HCT116 (cell line): ENCODE results near the gene NELFB. TPM values are rescaled to one million over a fixed set of nuclear protein-coding genes. Genes with fewer than 3 reads are reported as not detected.

ENCODE experiments used
- ATAC-seq: fragments of 200-7000 bp; cut with Tn5 transposase; 2 replicates; pipeline ENCODE4 v1.9.1; 2020; ENCODE audit warnings: mild to moderate bottlenecking, moderate library complexity
- BruUV-seq: library from RNA; stranded (reverse); fragments of 400-500 nt; replicated peaks from 2 replicates; lab custom pipeline; 2021; lab: Mats Ljungman, UMichigan
- CTCF ChIA-PET: fragments of 300-600 bp; sonication (Branson Sonifier 250); formaldehyde crosslinking; loops from one replicate; lab custom pipeline; 2021; ENCODE audit warnings: antibody characterized with exemption; lab: Charles Lee
- POLR2A ChIA-PET: fragments of 300-600, 350-600 bp; sonication (Branson Sonifier 250); formaldehyde crosslinking; loops from one replicate; lab custom pipeline; 2021; ENCODE audit warnings: antibody characterized with exemption; lab: Charles Lee
- RAD21 ChIA-PET, 2 experiments: fragments of 300-600 bp; sonication (Branson Sonifier 250); formaldehyde crosslinking; loops; one replicate each; lab custom pipeline; 2023; ENCODE audit warnings: low total read pairs in 2 of 2; ENCODE audit not compliant: uncharacterized antibody in 2 of 2, unreplicated experiment in 2 of 2, low non-redundant PET in 1 of 2; lab: Charles Lee
- DNase-seq: peaks from one replicate; pipeline ENCODE4 v3.0.0-alpha.2; 2010; ENCODE audit warnings: low read depth, low spot score
- H2AFZ ChIP-seq: fragments of 200-600 bp; shearing (Covaris generic), sonication (generic); 2 replicates; pipeline ENCODE4 v1.6.1; 2017; ENCODE audit warnings: low read depth, mixed run types, mixed read lengths, antibody characterized with exemption, low read length; ENCODE audit not compliant: poor library complexity, severe bottlenecking
- H3K27ac ChIP-seq: 2 replicates; pipeline ENCODE4 v1.5.1; 2012; ENCODE audit warnings: low read depth, low read length
- H3K27me3 ChIP-seq: fragments of 200-600 bp; sonication (generic); 2 replicates; pipeline ENCODE4 v1.6.1; 2016; ENCODE audit warnings: mixed run types, low read length, mixed read lengths; ENCODE audit not compliant: insufficient read depth
- H3K36me3 ChIP-seq, 2 experiments: fragments of 200-500 bp in 1 of 2; fragments of 200-600 bp in 1 of 2; sonication (Bioruptor generic) in 1 of 2; sonication (generic) in 1 of 2; 2 replicates each; pipeline versions ENCODE4 v1.5.1 to v1.6.1; 2014 to 2016; ENCODE audit warnings: low read length in 2 of 2, inconsistent platforms in 1 of 2, mixed read lengths in 1 of 2, mixed run types in 1 of 2; ENCODE audit not compliant: insufficient read depth in 2 of 2, control insufficient read depth in 1 of 2
- H3K4me1 ChIP-seq, 2 experiments: fragments of 200-600 bp in 1 of 2; sonication (generic) in 1 of 2; 2 replicates each; pipeline versions ENCODE4 v1.5.1 to v1.6.1; 2012 to 2017; ENCODE audit warnings: low read length in 2 of 2, inconsistent platforms in 1 of 2, mild to moderate bottlenecking in 1 of 2, mixed read lengths in 1 of 2, mixed run types in 1 of 2, moderate library complexity in 1 of 2; ENCODE audit not compliant: insufficient read depth in 2 of 2, control insufficient read depth in 1 of 2
- H3K4me2 ChIP-seq: fragments of 200-600 bp; sonication (generic); 2 replicates; pipeline ENCODE4 v1.6.1; 2017; ENCODE audit warnings: mixed run types, low read length, mixed read lengths
- H3K4me3 ChIP-seq, 2 experiments: fragments of 200-600 bp in 1 of 2; sonication (generic) in 1 of 2; replicated peaks in 1 of 2; 2 replicates each; pipeline ENCODE4 v1.5.1; 2011 to 2016; ENCODE audit warnings: low read length in 2 of 2, control low read depth in 1 of 2, low read depth in 1 of 2, mild to moderate bottlenecking in 1 of 2, mixed read lengths in 1 of 2, mixed run types in 1 of 2
- H3K79me2 ChIP-seq: fragments of 200-600 bp; sonication (generic); 2 replicates; pipeline ENCODE4 v1.6.1; 2017; ENCODE audit warnings: mild to moderate bottlenecking, mixed run types, low read length, moderate library complexity, mixed read lengths; ENCODE audit not compliant: insufficient read depth
- H3K9ac ChIP-seq: fragments of 200-600 bp; sonication (generic); 2 replicates; pipeline ENCODE4 v1.6.1; 2016; ENCODE audit warnings: low read length, mixed read lengths
- H3K9me2 ChIP-seq: fragments of 200-600 bp; sonication (generic), shearing (Covaris generic); 2 replicates; pipeline ENCODE4 v1.6.1; 2017; ENCODE audit warnings: mixed run types, mild to moderate bottlenecking, moderate library complexity; ENCODE audit not compliant: insufficient read depth
- H3K9me3 ChIP-seq, 2 experiments: fragments of 200-500 bp in 1 of 2; fragments of 200-600 bp in 1 of 2; sonication (Bioruptor generic) in 1 of 2; sonication (generic) in 1 of 2; 2 replicates each; pipeline ENCODE4 v1.6.1; 2014 to 2017; ENCODE audit warnings: low read length in 2 of 2, mixed read lengths in 2 of 2, inconsistent platforms in 1 of 2, low read depth in 1 of 2, mild to moderate bottlenecking in 1 of 2, mixed run types in 1 of 2, moderate library complexity in 1 of 2; ENCODE audit not compliant: control insufficient read depth in 1 of 2, insufficient read depth in 1 of 2
- H4K20me1 ChIP-seq: fragments of 200-600 bp; sonication (generic), shearing (Covaris generic); 2 replicates; pipeline ENCODE4 v1.6.1; 2017; ENCODE audit warnings: mixed run types, mild to moderate bottlenecking, moderate library complexity; ENCODE audit not compliant: insufficient read depth
- ATF3 ChIP-seq: IDR thresholded peaks from 2 replicates; pipeline ENCODE4 v1.6.1; 2012
- CBX3 ChIP-seq: IDR thresholded peaks from 2 replicates; pipeline ENCODE4 v1.6.1; 2012; ENCODE audit warnings: low read depth
- CEBPB ChIP-seq: IDR thresholded peaks from 2 replicates; pipeline ENCODE4 v1.6.1; 2012; ENCODE audit warnings: low read depth
- POLR2A ChIP-seq: IDR thresholded peaks from 2 replicates; pipeline ENCODE4 v1.7.0; 2011; ENCODE audit warnings: borderline replicate concordance; ENCODE audit not compliant: insufficient read depth, insufficient read length; ENCODE audit errors: extremely low read depth
- RAD21 ChIP-seq: IDR thresholded peaks from 2 replicates; pipeline ENCODE4 v1.6.1; 2012; ENCODE audit warnings: low read depth, mild to moderate bottlenecking
- SRF ChIP-seq: IDR thresholded peaks from 2 replicates; pipeline ENCODE4 v1.6.1; 2012; ENCODE audit warnings: low read depth
- ZBTB33 ChIP-seq: IDR thresholded peaks from 2 replicates; pipeline ENCODE4 v1.6.1; 2011; ENCODE audit warnings: mild to moderate bottlenecking, low read length, moderate library complexity; ENCODE audit not compliant: insufficient replicate concordance; ENCODE audit errors: extremely low read depth
- ZFX ChIP-seq: fragments of 450-650 bp; IDR thresholded peaks from 2 replicates; pipeline ENCODE4 v1.6.1; 2017
- intact Hi-C: fragments of 100-400 bp; cut with micrococcal nuclease; formaldehyde crosslinking; loops from 2 replicates; pipeline ENCODE4 v1.10.0; 2022
- total RNA-seq: library from RNA; stranded (reverse); gene quantifications from one replicate; pipeline ENCODE4 v1.2.1, GENCODE V29; 2021; ENCODE audit not compliant: unreplicated experiment

Gene NELFB
- total RNA-seq, 1 experiment from 2014 or later, result 86.4 TPM

- Histone ChIP-seq H3K9me3 (no peaks in the 10 kb centered on the region), H4K20me1 (no peaks in the 10 kb centered on the region), H3K9ac (peak overlapping the region; percentile 84), H3K4me3 (peak overlapping the region; percentile 80 to 90), H3K36me3 (peaks cover 0 to 15% of the 10 kb centered on the region in 2 experiments; a peak in 3 of 4 replicates), H3K27ac (peak overlapping the region; percentile 96), H3K27me3 (no peaks in the 10 kb centered on the region), H3K79me2 (peaks cover 34% of the 10 kb centered on the region), H3K4me1 (peaks cover 31 to 46% of the 10 kb centered on the region in 2 experiments), H3K4me2 (peak overlapping the region; percentile 85), H3K9me2 (no peaks in the 10 kb centered on the region), H2AFZ (no peak overlapping the region)
- RAD21 ChIA-PET, result interaction anchor here (0.5 to 1.4 kb wide), 2 partner anchors 9 to 145 kb away, joined by 3 to 6 read pairs; partner anchors contain the start of genes EXD3 (in 1 of the 2) and NOXA1 (in 1 of the 2)
- BruUV-seq, result TSS peak; percentile 89
- ATAC-seq (no peak), DNase-seq (no peak)
- CTCF ChIA-PET, result interaction anchor here (2.0 kb wide), 1 partner anchor 9 kb away, joined by 18 read pairs; no protein-coding TSS in a partner anchor
- intact Hi-C loops, result no loop called here
- TF ChIP-seq CBX3, result no peak
- no peak for TF ChIP-seq SRF
- TF ChIP-seq CEBPB, result no peak
- no peak for TF ChIP-seq ATF3
- TF ChIP-seq POLR2A, result no peak
- no peak; the same call in 1 of the 2 replicates for TF ChIP-seq ZFX
- TF ChIP-seq ZBTB33, result no peak
- TF ChIP-seq RAD21, result no peak
- POLR2A ChIA-PET, result interaction anchor here (0.8 to 1.7 kb wide), 5 partner anchors 9 to 150 kb away, joined by 3 to 14 read pairs (median 5); partner anchors contain the start of genes NELFB and TUBB4B
Measured at GRCh38 chr9:137278061-137278701, 23.1 kb downstream of the NELFB start.
